ENCODE results near the gene DNAJC17.

DNAJC17 gene

GRCh38 chr15:40796512-40796911 is 10.8 kb downstream of the DNAJC17 start:
- Histone ChIP-seq H3K36me3 (replicated peaks in 1 of 2; ENCODE audit: control insufficient read depth in 2 of 2, insufficient read depth in 2 of 2, low read length in 2 of 2) (peaks cover 0 to 11% of the 10 kb centered on the region in 2 donors), H3K9ac (ENCODE audit: low read depth, low read length, poor library complexity) (no peak overlapping the region), H2AFZ (ENCODE audit: low read length) (no peak overlapping the region), H3K4ac (ENCODE audit: low read length) (no peak overlapping the region), H3K27ac (replicated peaks; ENCODE audit: low read length) (no peak overlapping the region), H3K27me3 (ENCODE audit: control insufficient read depth in 3 of 3, insufficient read depth in 3 of 3, low read depth in 1 of 3, low read length in 3 of 3) (no peaks in the 10 kb centered on the region), H3K9me3 (replicated peaks in 1 of 2; ENCODE audit: control insufficient read depth in 2 of 2, insufficient read depth in 1 of 2, low read depth in 1 of 2, low read length in 2 of 2) (no peaks in the 10 kb centered on the region), H2BK12ac (ENCODE audit: low read length) (no peak overlapping the region), H2BK5ac (ENCODE audit: low read length) (no peak overlapping the region), H2BK15ac (ENCODE audit: low read length) (no peak overlapping the region), H3K14ac (ENCODE audit: low read length) (no peak overlapping the region), H2BK120ac (ENCODE audit: low read depth, low read length) (no peak overlapping the region), H3K18ac (ENCODE audit: low read length) (no peak overlapping the region), H3K4me3 (ENCODE audit: low read length in 2 of 2) (no peak overlapping the region), H2AK5ac (ENCODE audit: low read depth, low read length) (no peak overlapping the region), H3K23ac (ENCODE audit: low read depth, low read length, poor library complexity) (no peak overlapping the region), H3K79me1 (ENCODE audit: low read depth, low read length) (no peaks in the 10 kb centered on the region), H3K4me1 (ENCODE audit: control insufficient read depth in 2 of 2, insufficient read depth in 1 of 2, low read depth in 1 of 2, low read length in 2 of 2) (peaks cover 2 to 10% of the 10 kb centered on the region in 2 donors), H4K91ac (ENCODE audit: low read depth, low read length, poor library complexity) (no peak overlapping the region), H3K4me2 (ENCODE audit: insufficient read depth, low read length, poor library complexity, severe bottlenecking) (no peak overlapping the region), H4K8ac (ENCODE audit: low read depth, low read length) (no peak overlapping the region)
- no peak for DNase-seq (ENCODE audit: low spot score)
- WGBS, 2 donors (ENCODE audit: extremely low coverage in 2 of 2, insufficient read length in 2 of 2, insufficient replicate concordance in 1 of 2) = no CpG with 5 or more reads among the region's 5 CpGs

DNA sequence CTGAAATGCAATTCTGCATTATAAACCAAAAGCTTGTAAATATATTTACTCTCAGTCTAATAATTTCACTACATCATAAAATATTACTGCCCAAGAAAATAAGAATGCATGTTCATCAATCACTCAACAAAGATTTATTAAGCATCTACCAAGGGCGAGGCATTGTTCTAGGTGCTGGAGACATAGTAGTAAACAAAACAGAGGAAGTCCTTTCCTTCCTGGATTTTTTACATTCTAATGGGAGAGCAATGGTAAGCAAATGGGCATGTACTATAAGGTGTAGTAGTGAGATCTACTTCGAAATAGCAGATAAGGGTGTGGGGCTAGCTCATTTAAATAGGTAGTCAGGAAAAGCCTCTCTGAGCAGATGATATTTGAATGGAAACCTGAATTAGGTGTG is 11.2 kb downstream of the DNAJC17 start:
- no peak overlapping the region for H3K9ac ChIP-seq (ENCODE audit: low read depth, low read length, poor library complexity)
- peaks cover 0 to 8% of the 10 kb centered on the region in 2 donors for H3K36me3 ChIP-seq (replicated peaks in 1 of 2; ENCODE audit: control insufficient read depth in 2 of 2, insufficient read depth in 2 of 2, low read length in 2 of 2)
- no peak overlapping the region for H3K23ac ChIP-seq (ENCODE audit: low read depth, low read length, poor library complexity)
- H3K9me3 ChIP-seq (replicated peaks in 1 of 2; ENCODE audit: control insufficient read depth in 2 of 2, insufficient read depth in 1 of 2, low read depth in 1 of 2, low read length in 2 of 2) = no peaks in the 10 kb centered on the region
- peaks cover 2 to 10% of the 10 kb centered on the region in 2 donors for H3K4me1 ChIP-seq (ENCODE audit: control insufficient read depth in 2 of 2, insufficient read depth in 1 of 2, low read depth in 1 of 2, low read length in 2 of 2)
- no peak overlapping the region for H3K27ac ChIP-seq (replicated peaks; ENCODE audit: low read length)
- H4K8ac ChIP-seq (ENCODE audit: low read depth, low read length) = no peak overlapping the region
- H3K4ac ChIP-seq (ENCODE audit: low read length) = no peak overlapping the region
- H3K79me1 ChIP-seq (ENCODE audit: low read depth, low read length) = no peaks in the 10 kb centered on the region
- no peak overlapping the region for H3K4me3 ChIP-seq (ENCODE audit: low read length in 2 of 2)
- H2BK5ac ChIP-seq (ENCODE audit: low read length) = no peak overlapping the region
- H4K91ac ChIP-seq (ENCODE audit: low read depth, low read length, poor library complexity) = no peak overlapping the region
- no CpG with 5 or more reads among the region's 2 CpGs for whole genome bisulfite sequencing, 2 donors (ENCODE audit: extremely low coverage in 2 of 2, insufficient read length in 2 of 2, insufficient replicate concordance in 1 of 2)
- no peak overlapping the region for H3K4me2 ChIP-seq (ENCODE audit: insufficient read depth, low read length, poor library complexity, severe bottlenecking)
- H2BK120ac ChIP-seq (ENCODE audit: low read depth, low read length) = no peak overlapping the region
- H3K27me3 ChIP-seq (ENCODE audit: control insufficient read depth in 3 of 3, insufficient read depth in 3 of 3, low read depth in 1 of 3, low read length in 3 of 3) = no peaks in the 10 kb centered on the region
- no peak overlapping the region for H2AFZ ChIP-seq (ENCODE audit: low read length)
- no peak overlapping the region for H2AK5ac ChIP-seq (ENCODE audit: low read depth, low read length)
- H3K14ac ChIP-seq (ENCODE audit: low read length) = no peak overlapping the region
- H2BK15ac ChIP-seq (ENCODE audit: low read length) = no peak overlapping the region
- H3K18ac ChIP-seq (ENCODE audit: low read length) = no peak overlapping the region
- no peak for DNase-seq (ENCODE audit: low spot score)
- no peak overlapping the region for H2BK12ac ChIP-seq (ENCODE audit: low read length)

DNA sequence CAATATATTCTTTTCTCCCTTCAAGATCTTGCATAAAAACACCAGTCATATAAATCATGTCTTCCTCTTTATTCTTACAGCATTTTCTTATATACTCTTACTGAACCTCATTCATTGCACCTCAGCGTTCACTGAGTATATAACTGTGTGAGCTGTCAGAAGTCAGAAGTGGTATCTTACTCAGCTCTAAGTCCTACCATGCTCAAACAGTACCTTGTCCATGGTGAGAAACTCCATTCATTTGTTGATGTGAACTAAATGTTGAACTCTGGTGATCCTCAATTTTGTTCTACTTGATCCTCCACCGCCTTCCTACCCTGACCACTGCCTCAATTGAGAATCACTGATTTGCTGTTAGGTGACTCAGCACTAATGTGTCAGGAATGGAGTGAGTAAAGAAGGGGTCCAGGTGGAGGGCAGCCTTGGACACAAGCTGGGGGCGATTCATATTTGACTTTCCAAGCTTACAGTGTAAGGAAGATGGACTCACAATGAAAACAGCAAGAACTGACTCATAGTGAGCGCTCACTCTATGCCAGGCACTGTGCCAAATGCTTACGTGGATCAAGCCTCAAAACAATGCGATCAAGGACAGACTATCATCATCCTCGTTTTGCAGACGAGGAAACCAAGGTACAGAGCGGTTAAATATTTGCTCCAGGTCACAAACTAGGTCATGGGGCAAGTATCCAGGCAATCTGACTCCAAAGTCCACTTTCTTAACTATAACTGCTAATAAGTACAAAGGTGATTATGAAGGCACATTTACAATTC is 13.9 kb downstream of the DNAJC17 start:
- no CpG with 5 or more reads among the region's 9 CpGs for WGBS, 2 donors (ENCODE audit: extremely low coverage in 2 of 2, insufficient read length in 2 of 2, insufficient replicate concordance in 1 of 2)
- no peak for DNase-seq (ENCODE audit: low spot score)
- Histone ChIP-seq H4K8ac (ENCODE audit: low read depth, low read length) (no peak overlapping the region), H3K14ac (ENCODE audit: low read length) (no peak overlapping the region), H3K23ac (ENCODE audit: low read depth, low read length, poor library complexity) (no peak overlapping the region), H3K36me3 (replicated peaks in 1 of 2; ENCODE audit: control insufficient read depth in 2 of 2, insufficient read depth in 2 of 2, low read length in 2 of 2) (peaks cover 0 to 12% of the 10 kb centered on the region in 2 donors), H2BK120ac (ENCODE audit: low read depth, low read length) (no peak overlapping the region), H2BK5ac (ENCODE audit: low read length) (no peak overlapping the region), H2BK12ac (ENCODE audit: low read length) (no peak overlapping the region), H3K27ac (replicated peaks; ENCODE audit: low read length) (no peak overlapping the region), H4K91ac (ENCODE audit: low read depth, low read length, poor library complexity) (no peak overlapping the region), H3K27me3 (ENCODE audit: control insufficient read depth in 3 of 3, insufficient read depth in 3 of 3, low read depth in 1 of 3, low read length in 3 of 3) (no peaks in the 10 kb centered on the region), H2AFZ (ENCODE audit: low read length) (no peak overlapping the region), H3K79me1 (ENCODE audit: low read depth, low read length) (no peaks in the 10 kb centered on the region), H3K9ac (ENCODE audit: low read depth, low read length, poor library complexity) (no peak overlapping the region), H2AK5ac (ENCODE audit: low read depth, low read length) (no peak overlapping the region), H3K18ac (ENCODE audit: low read length) (no peak overlapping the region), H3K4me2 (ENCODE audit: insufficient read depth, low read length, poor library complexity, severe bottlenecking) (no peak overlapping the region), H3K4ac (ENCODE audit: low read length) (no peak overlapping the region), H2BK15ac (ENCODE audit: low read length) (no peak overlapping the region), H3K4me3 (ENCODE audit: low read length in 2 of 2) (no peak overlapping the region), H3K4me1 (ENCODE audit: control insufficient read depth in 2 of 2, insufficient read depth in 1 of 2, low read depth in 1 of 2, low read length in 2 of 2) (peaks cover under 1 to 4% of the 10 kb centered on the region in 2 donors), H3K9me3 (replicated peaks in 1 of 2; ENCODE audit: control insufficient read depth in 2 of 2, insufficient read depth in 1 of 2, low read depth in 1 of 2, low read length in 2 of 2) (no peaks in the 10 kb centered on the region)

GRCh38 chr15:40792394-40792793 is 14.9 kb downstream of the DNAJC17 start:
- H3K27ac ChIP-seq (replicated peaks; ENCODE audit: low read length) = no peak overlapping the region
- H3K27me3 ChIP-seq (ENCODE audit: control insufficient read depth in 3 of 3, insufficient read depth in 3 of 3, low read depth in 1 of 3, low read length in 3 of 3) = no peaks in the 10 kb centered on the region
- peaks cover 1% of the 10 kb centered on the region for H3K79me1 ChIP-seq (ENCODE audit: low read depth, low read length)
- no peak overlapping the region for H3K4me3 ChIP-seq (ENCODE audit: low read length in 2 of 2)
- H2AK5ac ChIP-seq (ENCODE audit: low read depth, low read length) = no peak overlapping the region
- no peaks in the 10 kb centered on the region for H3K9me3 ChIP-seq (replicated peaks in 1 of 2; ENCODE audit: control insufficient read depth in 2 of 2, insufficient read depth in 1 of 2, low read depth in 1 of 2, low read length in 2 of 2)
- H3K4me1 ChIP-seq (ENCODE audit: control insufficient read depth in 2 of 2, insufficient read depth in 1 of 2, low read depth in 1 of 2, low read length in 2 of 2) = peaks cover 0 to 2% of the 10 kb centered on the region in 2 donors
- no CpG with 5 or more reads among the region's 3 CpGs for WGBS, 2 donors (ENCODE audit: extremely low coverage in 2 of 2, insufficient read length in 2 of 2, insufficient replicate concordance in 1 of 2)
- H2BK120ac ChIP-seq (ENCODE audit: low read depth, low read length) = no peak overlapping the region
- no peak overlapping the region for H4K91ac ChIP-seq (ENCODE audit: low read depth, low read length, poor library complexity)
- no peak overlapping the region for H2BK15ac ChIP-seq (ENCODE audit: low read length)
- H3K4me2 ChIP-seq (ENCODE audit: insufficient read depth, low read length, poor library complexity, severe bottlenecking) = no peak overlapping the region
- no peak for DNase-seq (ENCODE audit: low spot score)
- H2BK5ac ChIP-seq (ENCODE audit: low read length) = no peak overlapping the region
- H4K8ac ChIP-seq (ENCODE audit: low read depth, low read length) = no peak overlapping the region
- H3K18ac ChIP-seq (ENCODE audit: low read length) = no peak overlapping the region
- H3K9ac ChIP-seq (ENCODE audit: low read depth, low read length, poor library complexity) = no peak overlapping the region
- no peak overlapping the region for H2AFZ ChIP-seq (ENCODE audit: low read length)
- H3K23ac ChIP-seq (ENCODE audit: low read depth, low read length, poor library complexity) = no peak overlapping the region
- H3K4ac ChIP-seq (ENCODE audit: low read length) = no peak overlapping the region
- H3K36me3 ChIP-seq (replicated peaks in 1 of 2; ENCODE audit: control insufficient read depth in 2 of 2, insufficient read depth in 2 of 2, low read length in 2 of 2) = peaks cover 0 to 12% of the 10 kb centered on the region in 2 donors
- no peak overlapping the region for H2BK12ac ChIP-seq (ENCODE audit: low read length)
- H3K14ac ChIP-seq (ENCODE audit: low read length) = no peak overlapping the region

Measured in neuronal stem cell (in vitro differentiated cells).